Activated T-helper 2 cell treated with anti-CD3 and anti-CD28 coated beads, Interferon-gamma antibody, Interleukin-2, Interleukin-4, amounts not matched to agents 10 μg/mL and 5 μg/mL and 100 μg/mL, durations not matched to agents 14 hours and 24 hours and 36 hours (primary cell): ENCODE measurements around the gene SFRP4. TPM values are rescaled to one million over a fixed set of nuclear protein-coding genes. Genes with fewer than 3 reads are reported as not detected.
"Not testable (repeated sequence)": the region's sequence is repeated elsewhere in the genome, so short reads cannot be mapped to it uniquely, and the experiment has no call there.

Experiments
- DNase-seq: peaks from one replicate; pipeline ENCODE4 v3.0.0; 2021; ENCODE audit warnings: low spot score
- H3K27ac Mint-ChIP-seq: one replicate; pipeline ENCODE4 v1.8.0; 2021; ENCODE audit warnings: mixed read lengths
- H3K27me3 Mint-ChIP-seq: one replicate; pipeline ENCODE4 v1.8.0; 2021; ENCODE audit warnings: low read depth, mixed read lengths
- H3K36me3 Mint-ChIP-seq: one replicate; pipeline ENCODE4 v1.8.0; 2021; ENCODE audit warnings: low read depth, mixed read lengths
- H3K4me1 Mint-ChIP-seq: one replicate; pipeline ENCODE4 v1.8.0; 2021; ENCODE audit warnings: low read depth, mixed read lengths
- H3K4me3 Mint-ChIP-seq: one replicate; pipeline ENCODE4 v1.8.0; 2021; ENCODE audit warnings: low read depth, mild to moderate bottlenecking, moderate library complexity, mixed read lengths
- H3K9me3 Mint-ChIP-seq: one replicate; pipeline ENCODE4 v1.8.0; 2021; ENCODE audit warnings: mixed read lengths
- intact Hi-C: fragments of 100-400 bp; cut with micrococcal nuclease; formaldehyde crosslinking; loops from one replicate; pipeline ENCODE4 v1.15.1; 2023
- total RNA-seq: library from RNA; stranded (reverse); gene quantifications from 2 replicates; pipeline ENCODE4 v1.2.3, GENCODE V29; 2022

The SFRP4 gene
- not detected in 2 replicates for total RNA-seq

DNA sequence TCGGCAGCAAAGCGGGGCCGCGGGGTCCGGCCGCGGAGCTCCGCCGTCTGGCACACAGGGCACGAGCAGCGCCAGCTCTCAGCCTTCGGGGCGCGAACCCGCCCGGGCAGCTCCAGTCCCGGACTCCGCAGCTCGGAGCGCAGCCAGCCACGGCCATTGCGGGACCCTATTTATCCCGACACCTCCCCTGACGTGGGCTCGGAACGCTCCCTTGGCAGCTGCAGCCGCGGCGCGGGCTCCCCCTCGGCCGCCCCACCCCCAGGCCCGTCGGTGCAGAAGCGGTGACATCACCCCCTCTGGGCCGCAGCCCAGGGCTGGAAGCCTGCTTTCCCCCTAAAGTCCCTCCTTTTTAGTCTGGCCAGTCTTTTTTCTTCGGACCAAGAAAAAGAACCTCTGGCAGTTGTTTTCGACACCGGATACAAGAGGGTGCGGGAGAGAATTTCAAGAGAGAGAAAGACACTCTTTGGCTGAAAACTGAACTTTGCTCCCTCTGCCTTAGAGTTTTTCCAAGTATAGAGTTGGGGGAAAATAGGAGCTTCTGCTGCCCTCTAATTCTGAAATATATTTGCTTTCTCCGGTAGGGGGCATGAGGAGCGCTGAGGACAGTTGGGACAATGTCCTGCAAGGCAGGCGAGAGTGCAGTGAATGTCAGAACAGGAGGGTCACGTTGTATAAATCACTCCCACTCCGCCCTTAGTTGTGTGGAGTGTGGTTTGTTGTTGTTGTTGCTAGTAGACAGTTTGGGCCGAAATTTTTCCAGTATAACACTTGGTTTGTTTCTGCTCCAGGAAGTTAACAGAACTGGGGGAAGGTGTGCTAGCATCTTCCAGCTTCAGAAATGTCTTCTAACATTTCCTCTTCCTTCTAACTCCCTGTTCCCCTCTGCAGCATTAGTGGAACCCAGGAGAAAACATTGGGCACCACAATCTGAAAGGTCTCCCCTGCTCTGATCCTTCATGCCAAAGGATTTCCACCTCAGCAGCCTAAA is at the start of gene SFRP4:
TSS of gene SFRP4 (minus strand) at position 145 of the 988 bp plus-strand sequence. CDS start 280 bp downstream, outside the sequence.
- intact Hi-C loops, result loop anchor here (5.0 kb wide), 1 partner anchor 190 kb away; no protein-coding TSS in a partner anchor
- Mint-ChIP-seq H3K36me3 (no peaks in the 10 kb centered on the region), H3K9me3 (no peaks in the 10 kb centered on the region), H3K4me1 (peaks cover 12% of the 10 kb centered on the region), H3K27ac (no peak within 1 kb of the TSS), H3K4me3 (peak within 1 kb of the TSS; percentile 6), H3K27me3 (peaks cover 75% of the 10 kb centered on the region)
- no peak for DNase-seq

DNA sequence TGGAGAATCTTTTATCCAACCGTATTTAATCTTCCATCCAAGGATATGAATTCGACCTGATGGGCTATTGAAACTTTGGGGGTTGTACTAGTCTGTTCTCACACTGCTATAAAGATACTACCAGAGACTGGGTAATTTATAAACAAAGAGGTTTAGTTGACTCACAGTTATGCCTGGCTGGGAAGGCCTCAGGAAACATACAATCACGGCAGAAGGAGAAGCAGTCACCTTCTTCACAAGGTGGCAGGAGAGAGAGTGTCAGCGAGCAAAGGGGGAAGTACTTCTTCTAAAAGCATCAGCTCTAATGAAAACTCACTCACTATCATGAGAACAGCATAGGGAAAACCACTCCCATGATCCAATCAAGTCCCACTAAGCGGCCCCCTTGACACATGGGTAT is 47.6 kb upstream of the SFRP4 start:
- Mint-ChIP-seq H3K9me3 (no peaks in the 10 kb centered on the region), H3K27me3 (no peaks in the 10 kb centered on the region), H3K27ac (no peak overlapping the region), H3K4me3 (no peak overlapping the region), H3K36me3 (no peaks in the 10 kb centered on the region), H3K4me1 (no peaks in the 10 kb centered on the region)
- no peak for DNase-seq
- intact Hi-C loops, result no loop called here

DNA sequence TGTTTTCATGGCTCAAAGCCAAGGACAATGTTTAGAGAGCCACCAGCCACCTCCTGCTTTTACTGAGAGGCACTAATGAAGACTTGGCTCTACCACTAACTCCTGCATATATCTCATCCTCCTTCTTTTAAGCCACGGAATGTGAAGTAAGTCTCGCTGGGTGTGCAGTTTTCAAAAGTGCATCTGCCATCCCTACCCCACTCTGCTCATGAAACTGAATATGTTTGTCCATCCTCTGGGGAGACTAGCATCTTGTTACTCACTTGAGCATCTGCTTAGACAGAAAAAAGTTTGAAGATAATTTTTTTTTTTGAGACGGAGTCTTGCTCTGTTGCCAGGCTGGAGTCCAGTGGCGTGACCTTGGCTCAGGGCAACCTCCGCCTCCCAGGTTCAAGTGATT is 44.6 kb upstream of the SFRP4 start:
- no peaks in the 10 kb centered on the region for H3K36me3 Mint-ChIP-seq
- no peak overlapping the region for H3K4me3 Mint-ChIP-seq
- H3K9me3 Mint-ChIP-seq, result no peaks in the 10 kb centered on the region
- no peak for DNase-seq
- intact Hi-C loops, result no loop called here
- H3K4me1 Mint-ChIP-seq, result no peaks in the 10 kb centered on the region
- no peaks in the 10 kb centered on the region for H3K27me3 Mint-ChIP-seq
- no peak overlapping the region for H3K27ac Mint-ChIP-seq

DNA sequence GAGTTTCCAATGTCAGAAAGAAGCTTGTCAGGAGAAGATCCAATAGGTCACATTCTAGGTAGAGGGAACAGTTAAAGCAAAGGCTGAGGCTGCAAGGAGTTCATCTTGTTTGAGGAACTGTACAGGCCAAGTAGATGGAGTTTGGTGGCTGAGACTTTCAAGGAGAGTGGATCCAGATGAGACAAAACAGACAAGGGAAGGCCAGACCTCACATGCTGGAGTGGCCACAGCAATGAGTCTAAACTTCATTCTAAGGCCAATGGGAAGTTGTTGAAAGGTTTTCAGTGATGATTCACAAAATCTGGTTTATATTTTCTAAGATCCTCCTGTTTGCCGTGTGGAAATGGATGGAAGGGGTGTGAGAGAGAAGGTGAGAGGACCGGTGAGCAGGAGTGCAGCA is 43.9 kb upstream of the SFRP4 start:
- Mint-ChIP-seq H3K9me3 (no peaks in the 10 kb centered on the region), H3K4me1 (no peaks in the 10 kb centered on the region), H3K27me3 (peaks cover 3% of the 10 kb centered on the region), H3K36me3 (no peaks in the 10 kb centered on the region), H3K4me3 (no peak overlapping the region), H3K27ac (no peak overlapping the region)
- DNase-seq, result no peak
- intact Hi-C loops, result no loop called here

DNA sequence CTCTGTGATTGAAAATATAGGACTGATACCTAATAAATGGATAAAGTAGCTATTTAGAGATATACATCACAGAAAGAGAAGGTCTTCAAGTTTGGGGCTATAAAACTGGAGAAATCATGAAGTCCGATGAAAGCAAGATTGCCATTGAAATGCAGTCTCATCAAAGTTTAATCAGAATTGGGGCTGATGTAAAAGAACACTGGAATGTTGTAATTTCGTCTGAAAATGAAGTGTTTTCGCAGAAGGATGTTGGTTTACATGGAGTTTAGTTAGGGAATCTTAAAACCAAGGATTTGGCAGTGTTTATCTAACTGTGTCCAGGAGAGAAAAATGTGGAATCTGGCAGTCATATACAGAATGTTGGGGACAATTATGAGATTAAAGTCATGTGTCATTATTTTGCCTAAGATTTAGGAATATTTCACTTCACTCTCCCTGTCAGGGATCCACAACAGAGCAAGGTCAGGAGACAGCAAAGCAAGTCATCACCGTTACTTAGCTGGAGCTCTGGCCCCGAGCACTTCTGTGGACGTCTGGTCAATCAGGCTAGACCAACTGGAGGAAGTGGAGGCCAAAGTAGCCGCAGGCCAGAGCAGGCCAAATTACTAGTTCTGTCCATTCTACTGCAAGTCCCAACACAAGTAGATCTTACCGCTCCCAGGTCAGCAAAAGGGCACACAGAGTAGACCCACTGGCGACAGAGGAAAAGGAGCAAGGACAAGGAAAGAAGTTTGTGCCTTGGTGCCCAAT is 40.8 kb upstream of the SFRP4 start:
- Mint-ChIP-seq H3K27ac (no peak overlapping the region), H3K36me3 (no peaks in the 10 kb centered on the region), H3K4me1 (no peaks in the 10 kb centered on the region), H3K27me3 (peaks cover 3% of the 10 kb centered on the region), H3K9me3 (no peaks in the 10 kb centered on the region), H3K4me3 (no peak overlapping the region)
- intact Hi-C loops, result no loop called here
- no peak for DNase-seq

DNA sequence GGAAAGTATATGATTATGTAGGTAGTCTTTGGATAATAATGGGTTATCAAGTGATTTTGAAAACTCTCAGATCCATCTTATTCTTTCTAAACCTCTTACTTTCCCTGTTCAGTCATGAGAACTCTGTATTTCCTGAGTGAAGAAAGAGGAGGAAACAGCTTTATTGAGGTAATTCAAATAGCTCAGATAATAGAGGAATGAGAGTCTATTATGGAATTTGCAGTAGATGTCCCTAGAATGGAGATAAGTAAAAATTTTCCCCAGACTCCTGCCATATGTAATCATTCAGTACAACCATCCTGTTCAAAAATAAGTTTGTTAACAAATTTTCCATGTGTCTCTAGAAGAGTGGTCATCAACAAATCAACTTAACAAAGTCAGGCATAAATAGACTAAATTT is 40.2 kb upstream of the SFRP4 start:
- intact Hi-C loops, result no loop called here
- Mint-ChIP-seq H3K4me3 (no peak overlapping the region), H3K27ac (no peak overlapping the region), H3K9me3 (no peaks in the 10 kb centered on the region), H3K4me1 (no peaks in the 10 kb centered on the region), H3K36me3 (no peaks in the 10 kb centered on the region), H3K27me3 (peaks cover 3% of the 10 kb centered on the region)
- DNase-seq, result no peak

DNA sequence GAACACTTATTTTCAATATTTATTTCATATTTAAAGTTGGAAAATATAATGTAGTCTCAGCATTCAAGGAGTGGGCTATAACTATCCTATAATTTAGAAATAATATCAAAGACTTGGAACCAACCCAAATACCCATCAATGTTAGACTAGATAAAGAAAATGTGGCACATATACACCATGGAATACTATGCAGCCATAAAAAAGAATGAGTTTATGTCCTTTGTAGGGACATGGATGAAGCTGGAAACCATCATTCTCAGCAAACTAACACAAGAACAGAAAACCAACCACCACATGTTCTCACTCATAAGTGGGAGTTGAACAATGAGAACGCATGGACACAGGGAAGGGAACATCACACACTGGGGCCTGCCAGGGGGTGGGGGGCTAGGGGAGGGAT is 37.6 kb upstream of the SFRP4 start:
- H3K27me3 Mint-ChIP-seq, intact Hi-C loops: not testable (repeated sequence)

DNA sequence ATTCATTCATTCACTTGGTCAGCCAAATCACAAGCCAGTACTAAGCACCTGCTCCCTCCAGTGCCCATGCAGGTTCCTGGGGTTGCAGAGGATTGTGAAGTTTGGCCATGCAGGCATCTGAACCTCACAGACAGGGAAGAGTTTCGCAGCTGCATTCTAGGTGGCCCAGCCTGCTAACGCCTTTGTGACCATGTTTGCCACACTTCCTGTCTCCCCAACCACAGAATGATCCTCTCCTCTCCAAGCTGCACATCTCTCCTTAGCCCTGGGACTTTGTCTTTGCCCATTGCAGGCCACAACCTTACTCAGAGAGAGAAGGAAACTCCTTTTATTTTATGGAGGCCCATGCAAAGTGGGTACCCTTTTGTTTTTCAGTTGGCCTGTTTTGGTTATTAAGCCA is 35.6 kb upstream of the SFRP4 start:
- Mint-ChIP-seq H3K27ac (no peak overlapping the region), H3K9me3 (no peaks in the 10 kb centered on the region), H3K36me3 (no peaks in the 10 kb centered on the region), H3K4me1 (no peaks in the 10 kb centered on the region), H3K27me3 (peaks cover 3% of the 10 kb centered on the region), H3K4me3 (no peak overlapping the region)
- DNase-seq, result no peak
- intact Hi-C loops, result no loop called here

More for the DNA sequence above, 37.6 kb upstream of the SFRP4 start:
- H3K9me3 Mint-ChIP-seq, DNase-seq, H3K27ac Mint-ChIP-seq, H3K36me3 Mint-ChIP-seq, H3K4me3 Mint-ChIP-seq, H3K4me1 Mint-ChIP-seq: not testable (repeated sequence)

DNA sequence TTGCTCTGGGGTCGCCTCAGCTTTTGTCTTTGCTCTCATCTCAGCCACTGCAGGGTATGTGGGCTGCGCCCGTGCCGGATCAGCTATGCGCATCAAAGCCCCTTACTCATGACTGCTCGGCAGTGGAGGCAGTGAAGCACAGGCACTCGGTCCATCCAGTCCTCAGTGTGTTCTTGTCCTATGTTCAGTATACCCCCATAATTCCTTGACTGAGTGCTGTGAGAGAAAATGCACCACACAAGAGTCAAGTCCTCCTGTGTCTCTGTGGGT is 31.3 kb upstream of the SFRP4 start:
- no peak overlapping the region for H3K27ac Mint-ChIP-seq
- no peaks in the 10 kb centered on the region for H3K36me3 Mint-ChIP-seq
- no peaks in the 10 kb centered on the region for H3K27me3 Mint-ChIP-seq
- no peaks in the 10 kb centered on the region for H3K9me3 Mint-ChIP-seq
- no peak for DNase-seq
- intact Hi-C loops, result no loop called here
- no peak overlapping the region for H3K4me3 Mint-ChIP-seq
- H3K4me1 Mint-ChIP-seq, result no peaks in the 10 kb centered on the region

DNA sequence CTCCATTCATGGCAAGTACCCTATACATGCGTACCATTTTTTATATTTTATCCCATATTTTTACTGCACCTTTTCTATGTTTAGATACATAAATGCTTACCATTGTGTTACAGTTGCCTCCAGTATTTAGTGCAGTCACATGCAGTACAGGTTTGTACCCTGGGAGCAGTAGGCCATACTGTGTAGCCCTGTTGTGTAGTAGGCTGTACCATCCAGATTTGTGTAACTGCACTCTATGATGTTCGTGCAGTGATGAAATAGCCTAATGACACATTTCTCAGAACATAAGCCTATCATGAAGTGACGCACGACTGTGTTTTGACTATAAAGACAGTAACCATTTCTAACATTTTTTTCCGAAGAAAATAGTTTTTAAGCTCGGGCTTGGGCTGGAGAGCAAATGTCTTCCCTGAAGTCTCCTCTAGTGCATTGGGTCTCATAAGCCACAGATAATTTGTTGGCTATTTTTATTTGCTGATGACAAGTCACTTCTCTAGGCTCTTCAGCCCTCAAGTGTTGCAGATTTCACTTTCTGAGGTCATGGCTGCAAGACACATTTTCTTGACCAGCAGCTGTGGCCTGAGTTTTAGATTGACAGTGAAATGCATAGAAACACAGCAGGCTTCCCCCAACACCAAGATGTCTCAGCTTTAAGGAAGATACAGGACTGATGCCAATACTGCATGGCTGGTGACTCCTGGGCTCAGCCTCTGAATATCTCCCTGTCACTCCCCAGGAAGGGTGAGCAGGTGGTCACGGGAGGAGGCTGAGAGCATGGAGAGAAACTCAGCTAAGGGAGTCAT is 30.7 kb upstream of the SFRP4 start:
- no peaks in the 10 kb centered on the region for H3K4me1 Mint-ChIP-seq
- H3K27ac Mint-ChIP-seq, result no peak overlapping the region
- no peaks in the 10 kb centered on the region for H3K27me3 Mint-ChIP-seq
- H3K36me3 Mint-ChIP-seq, result no peaks in the 10 kb centered on the region
- DNase-seq, result no peak
- no peaks in the 10 kb centered on the region for H3K9me3 Mint-ChIP-seq
- no peak overlapping the region for H3K4me3 Mint-ChIP-seq
- intact Hi-C loops, result no loop called here

DNA sequence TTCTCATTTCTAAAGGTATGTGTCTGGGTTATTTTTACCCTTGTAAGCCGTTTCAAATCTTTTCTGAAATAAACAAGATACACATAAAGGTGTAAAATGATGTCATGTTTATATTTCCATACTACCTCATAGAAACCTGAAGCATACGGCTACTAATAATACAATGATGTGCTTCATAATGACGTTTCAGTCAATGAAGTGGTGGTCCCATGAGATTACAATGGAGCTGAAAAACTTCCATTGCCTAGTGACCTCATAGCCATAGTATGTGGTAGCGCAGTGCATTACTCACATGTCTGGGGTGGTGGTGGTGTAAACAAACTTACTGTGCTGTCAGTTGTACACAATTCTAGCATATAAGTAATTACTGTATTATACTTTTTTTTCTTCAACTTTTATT is 28.7 kb upstream of the SFRP4 start:
- no peak overlapping the region for H3K27ac Mint-ChIP-seq
- H3K4me3 Mint-ChIP-seq, result no peak overlapping the region
- no peaks in the 10 kb centered on the region for H3K9me3 Mint-ChIP-seq
- no peaks in the 10 kb centered on the region for H3K27me3 Mint-ChIP-seq
- H3K36me3 Mint-ChIP-seq, result no peaks in the 10 kb centered on the region
- no peak for DNase-seq
- intact Hi-C loops, result no loop called here
- H3K4me1 Mint-ChIP-seq, result no peaks in the 10 kb centered on the region

DNA sequence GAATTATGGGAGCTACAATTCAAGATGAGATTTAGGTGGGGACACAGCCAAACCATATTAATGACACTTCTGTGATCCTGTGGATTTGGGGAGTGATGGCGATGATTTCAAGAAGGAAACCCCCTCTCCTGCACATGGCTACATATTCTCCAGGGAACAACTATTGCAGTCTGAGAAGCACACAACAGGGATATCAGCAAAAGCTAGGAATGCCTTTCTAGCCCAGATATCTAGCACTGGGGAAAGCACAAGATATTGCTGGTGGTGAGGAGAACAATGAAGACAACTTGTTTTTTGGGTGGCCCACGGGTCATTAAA is 28.1 kb upstream of the SFRP4 start:
- Mint-ChIP-seq H3K4me3 (no peak overlapping the region), H3K36me3 (no peaks in the 10 kb centered on the region), H3K9me3 (no peaks in the 10 kb centered on the region), H3K27ac (no peak overlapping the region), H3K4me1 (no peaks in the 10 kb centered on the region), H3K27me3 (peaks cover 3% of the 10 kb centered on the region)
- DNase-seq, result no peak
- intact Hi-C loops, result no loop called here
